ENCODE data around the gene CFHR1. TPM values are rescaled to one million over a fixed set of nuclear protein-coding genes. Genes with fewer than 3 reads are reported as not detected.

CFHR1 gene
- total and polyA plus RNA-seq, 2 experiments from 2014 or later = 33.1 to 58.2 TPM

- Histone ChIP-seq H3K4me1 (ENCODE audit: insufficient read depth) (no peaks in the 10 kb centered on the region), H4K20me1 (ENCODE audit: insufficient read depth, poor library complexity, severe bottlenecking) (no peaks in the 10 kb centered on the region), H3K9me2 (replicated peaks; ENCODE audit: insufficient read depth) (no peaks in the 10 kb centered on the region), H3K4me2 (peak overlapping the region; percentile 76), H3K9me3 (ENCODE audit: low read depth) (no peaks in the 10 kb centered on the region), H3K27ac (no peak overlapping the region), H2AFZ (no peak overlapping the region), H3K4me3 (no peak overlapping the region), H3K79me2 (no peaks in the 10 kb centered on the region), H3K27me3 (peaks cover 13% of the 10 kb centered on the region), H3K36me3 (replicated peaks; ENCODE audit: insufficient read depth, low read depth) (no peaks in the 10 kb centered on the region)
- DNase-seq (ENCODE audit: low spot score) = peak; percentile 38
- 5% methylated on average over 29 of the region's 29 CpGs for WGBS (ENCODE audit: low lambda C conversion rate, missing lambda C conversion rate)
- TF ChIP-seq, protein P1, sequence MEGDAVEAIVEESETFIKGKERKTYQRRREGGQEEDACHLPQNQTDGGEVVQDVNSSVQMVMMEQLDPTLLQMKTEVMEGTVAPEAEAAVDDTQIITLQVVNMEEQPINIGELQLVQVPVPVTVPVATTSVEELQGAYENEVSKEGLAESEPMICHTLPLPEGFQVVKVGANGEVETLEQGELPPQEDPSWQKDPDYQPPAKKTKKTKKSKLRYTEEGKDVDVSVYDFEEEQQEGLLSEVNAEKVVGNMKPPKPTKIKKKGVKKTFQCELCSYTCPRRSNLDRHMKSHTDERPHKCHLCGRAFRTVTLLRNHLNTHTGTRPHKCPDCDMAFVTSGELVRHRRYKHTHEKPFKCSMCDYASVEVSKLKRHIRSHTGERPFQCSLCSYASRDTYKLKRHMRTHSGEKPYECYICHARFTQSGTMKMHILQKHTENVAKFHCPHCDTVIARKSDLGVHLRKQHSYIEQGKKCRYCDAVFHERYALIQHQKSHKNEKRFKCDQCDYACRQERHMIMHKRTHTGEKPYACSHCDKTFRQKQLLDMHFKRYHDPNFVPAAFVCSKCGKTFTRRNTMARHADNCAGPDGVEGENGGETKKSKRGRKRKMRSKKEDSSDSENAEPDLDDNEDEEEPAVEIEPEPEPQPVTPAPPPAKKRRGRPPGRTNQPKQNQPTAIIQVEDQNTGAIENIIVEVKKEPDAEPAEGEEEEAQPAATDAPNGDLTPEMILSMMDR (IDR thresholded peaks at IDR 0.05; ENCODE audit: poor library complexity) = no peak
These were observed 58.4 kb downstream of the CFHR1 start for GRCh38 chr1:196877964-196878363.

Other genes with a start within 250 kb of the CFHR1 start
- gene KCNT2, start 211.3 kb upstream of the CFHR1 start, total RNA-seq = 8.1 and 8.8 TPM in 2 replicates
- 1.2 and 1.3 TPM in 2 replicates for gene KCNT2, start 211.3 kb upstream of the CFHR1 start, polyA plus RNA-seq
- 123 and 138 TPM in 2 replicates for gene CFH, start 167.7 kb upstream of the CFHR1 start, total RNA-seq
- 41.4 and 63.2 TPM in 2 replicates for gene CFH, start 167.7 kb upstream of the CFHR1 start, polyA plus RNA-seq
- 1.7 and 1.8 TPM in 2 replicates for gene CFHR3, start 44.9 kb upstream of the CFHR1 start, total RNA-seq
- gene CFHR3, start 44.9 kb upstream of the CFHR1 start, polyA plus RNA-seq = 1.7 and 2.3 TPM in 2 replicates
- gene CFHR4, start 68.3 kb downstream of the CFHR1 start, total RNA-seq = 2.1 and 3.4 TPM in 2 replicates
- 0.21 and 1.2 TPM in 2 replicates for gene CFHR4, start 68.3 kb downstream of the CFHR1 start, polyA plus RNA-seq
- 16.9 and 35.6 TPM in 2 replicates for gene CFHR2, start 124.0 kb downstream of the CFHR1 start, total RNA-seq
- 6.8 and 9.6 TPM in 2 replicates for gene CFHR2, start 124.0 kb downstream of the CFHR1 start, polyA plus RNA-seq
- gene CFHR5, start 157.8 kb downstream of the CFHR1 start, total RNA-seq = 0.56 and 0.77 TPM in 2 replicates
- gene CFHR5, start 157.8 kb downstream of the CFHR1 start, polyA plus RNA-seq = 0.36 TPM in 1 of 2 replicates, not detected in the other
- gene F13B, start 247.5 kb downstream of the CFHR1 start, total RNA-seq = 11.3 and 12.3 TPM in 2 replicates
- gene F13B, start 247.5 kb downstream of the CFHR1 start, polyA plus RNA-seq = 4.7 and 5.5 TPM in 2 replicates

All from hepatocyte (in vitro differentiated cells).